HepG2 (cell line): ENCODE results near the gene ANKRD27. TPM values are rescaled to one million over a fixed set of nuclear protein-coding genes. Genes with fewer than 3 reads are reported as not detected.
A peak's percentile ranks its signal among the peaks of the same experiment; 100 is the strongest.

ENCODE experiments used
- ARID3A ChIP-seq: IDR thresholded peaks from 2 replicates; pipeline ENCODE4 v1.6.1; 2012; ENCODE audit warnings: low read depth, low read length, improper control_type of control experiment
- ARNT ChIP-seq: fragments of 450-650 bp; IDR thresholded peaks from 2 replicates; pipeline ENCODE4 v1.6.1; 2017
- CENPT ChIP-seq: sonication (generic); formaldehyde crosslinking; IDR thresholded peaks from 2 replicates; pipeline ENCODE4 v1.8.0; 2022; ENCODE audit warnings: low read depth, mild to moderate bottlenecking, moderate library complexity, missing genetic modification reagents
- ESRRA ChIP-seq: sonication (generic); formaldehyde crosslinking; IDR thresholded peaks from 2 replicates; pipeline ENCODE4 v1.5.1; 2020; ENCODE audit warnings: mild to moderate bottlenecking, low read depth, missing genetic modification reagents
- HNRNPK ChIP-seq: fragments of 200-400 bp; formaldehyde crosslinking; IDR thresholded peaks from 2 replicates; pipeline ENCODE4 v1.6.1; 2018; ENCODE audit warnings: low read length, low read depth, moderate library complexity, mild to moderate bottlenecking; ENCODE audit not compliant: poor library complexity, severe bottlenecking
- LCORL ChIP-seq, 2 experiments: fragments of 450-650 bp in 1 of 2; sonication (generic) in 1 of 2; formaldehyde crosslinking in 1 of 2; IDR thresholded peaks; 2 replicates each; pipeline versions ENCODE4 v1.5.0 to v1.6.1; 2017 to 2020; ENCODE audit warnings: antibody characterized with exemption in 1 of 2, missing genetic modification reagents in 1 of 2
- MYC ChIP-seq: sonication (generic); formaldehyde crosslinking; IDR thresholded peaks from 2 replicates; pipeline ENCODE4 v1.9.0; 2021; ENCODE audit warnings: missing genetic modification reagents, borderline replicate concordance
- NCOA5 ChIP-seq: sonication (generic); formaldehyde crosslinking; IDR thresholded peaks from 2 replicates; pipeline ENCODE4 v1.4.0; 2020; ENCODE audit warnings: missing genetic modification reagents
- NFYB ChIP-seq: sonication (generic); formaldehyde crosslinking; IDR thresholded peaks from 2 replicates; pipeline ENCODE4 v1.4.0; 2020; ENCODE audit warnings: missing genetic modification reagents
- ONECUT2 ChIP-seq: sonication (generic); formaldehyde crosslinking; IDR thresholded peaks from 2 replicates; pipeline ENCODE4 v1.4.0; 2020; ENCODE audit warnings: missing genetic modification reagents
- RAD21 ChIP-seq: fragments of 450-650 bp; formaldehyde crosslinking; IDR thresholded peaks from 2 replicates; pipeline ENCODE4 v1.5.0; 2020; ENCODE audit warnings: mild to moderate bottlenecking
- SRY ChIP-seq: sonication (generic); formaldehyde crosslinking; IDR thresholded peaks from 2 replicates; pipeline ENCODE4 v1.8.0; 2022; ENCODE audit warnings: mild to moderate bottlenecking, missing genetic modification reagents
- TEAD2 ChIP-seq: sonication (generic); formaldehyde crosslinking; IDR thresholded peaks from 2 replicates; pipeline ENCODE4 v1.9.0; 2021; ENCODE audit warnings: missing genetic modification reagents
- TRAFD1 ChIP-seq: sonication (generic); formaldehyde crosslinking; IDR thresholded peaks from 2 replicates; pipeline ENCODE4 v1.5.1; 2020; ENCODE audit warnings: missing genetic modification reagents, mild to moderate bottlenecking, borderline replicate concordance
- ZBTB39 ChIP-seq: sonication (generic); formaldehyde crosslinking; IDR thresholded peaks from 2 replicates; pipeline ENCODE4 v1.5.0; 2020; ENCODE audit warnings: missing genetic modification reagents
- ZFP37 ChIP-seq: sonication (generic); formaldehyde crosslinking; IDR thresholded peaks from 2 replicates; pipeline ENCODE4 v1.4.0; 2020; ENCODE audit warnings: missing genetic modification reagents, borderline replicate concordance
- ZNF335 ChIP-seq: sonication (generic); formaldehyde crosslinking; IDR thresholded peaks from 2 replicates; pipeline ENCODE4 v1.4.0; 2020; ENCODE audit warnings: missing genetic modification reagents
- ZNF546 ChIP-seq: sonication (generic); formaldehyde crosslinking; conservative IDR thresholded peaks from 2 replicates; pipeline ENCODE4 v1.8.1; 2023; ENCODE audit warnings: mild to moderate bottlenecking, missing genetic modification reagents
- ZNF567 ChIP-seq: sonication (generic); formaldehyde crosslinking; IDR thresholded peaks from 2 replicates; pipeline ENCODE4 v1.8.1; 2023; ENCODE audit warnings: mild to moderate bottlenecking, missing genetic modification reagents, borderline replicate concordance
- ZNF605 ChIP-seq: sonication (generic); formaldehyde crosslinking; IDR thresholded peaks from 2 replicates; pipeline ENCODE4 v1.8.0; 2022; ENCODE audit warnings: mild to moderate bottlenecking, missing genetic modification reagents
- ZNF788 ChIP-seq: sonication (generic); formaldehyde crosslinking; IDR thresholded peaks from 2 replicates; pipeline ENCODE4 v1.5.0; 2020; ENCODE audit warnings: mild to moderate bottlenecking, missing genetic modification reagents, borderline replicate concordance
- ZSCAN9 ChIP-seq: IDR thresholded peaks from 2 replicates; pipeline ENCODE4 v1.6.1; 2016; ENCODE audit warnings: borderline replicate concordance
- polyA plus RNA-seq, 8 experiments: library from polyadenylated mRNA; depleted of rRNA in 3 of 8; stranded (reverse) in 7 of 8; unstranded in 1 of 8; fragments of >200 nt; fragmentation: Illumina TruSeq in 4 of 8; extraction: Trizol in 4 of 8; gene quantifications; 2 replicates each; pipeline versions ENCODE4 v1.2.1 to v1.2.3, GENCODE V29; 2011 to 2016; ENCODE audit warnings: low read depth in 4 of 8, missing spikeins in 1 of 8, mixed read lengths in 1 of 8; ENCODE audit not compliant: insufficient read depth in 1 of 8
- total RNA-seq, 5 experiments: library from RNA; depleted of rRNA; stranded (reverse); fragments of >200 nt; fragmentation: Illumina TruSeq; extraction: Trizol; gene quantifications; 2 replicates each; pipeline ENCODE4 v1.2.3, GENCODE V29; 2016; ENCODE audit warnings: low read depth in 1 of 5

ANKRD27 gene
- total and polyA plus RNA-seq, 2 of the 13 experiments (the other 11 are each of a cell fraction or from before 2014, with no cell fraction given): 22.2 to 23.7 TPM

- TF ChIP-seq ZNF335 (CRISPR knock-in tag) (no peak), ZFP37 (CRISPR knock-in tag) (no peak), ARNT (no peak), TEAD2 (CRISPR knock-in tag) (no peak), ESRRA (CRISPR knock-in tag) (peak; percentile 53; the same call in 1 of the 2 replicates), MYC (peak; percentile 85), ZNF567 (CRISPR knock-in tag) (0 out of 2 replicates have a peak, but pooled peaks have one; percentile 49), ZNF605 (CRISPR knock-in tag) (no peak), TRAFD1 (CRISPR knock-in tag) (no peak), ZBTB39 (CRISPR knock-in tag) (no peak; the same call in 1 of the 2 replicates), NCOA5 (CRISPR knock-in tag) (no peak), NFYB (no peak), CENPT (CRISPR knock-in tag) (no peak), ONECUT2 (no peak), ZNF788 (peak; percentile 77), ZSCAN9 (CRISPR knock-in tag) (no peak), ARID3A (no peak), ZNF546 (CRISPR knock-in tag) (no peak), LCORL (IDR thresholded peaks at IDR 0.05) (no peak), LCORL (CRISPR knock-in tag; IDR thresholded peaks at IDR 0.05) (0 out of 2 replicates have a peak, but pooled peaks have one; percentile 47), RAD21 (CRISPR knock-in tag) (no peak), HNRNPK (no peak), SRY (CRISPR knock-in tag) (no peak)
These were observed 93.9 kb downstream of the ANKRD27 start, which contains the start of gene PDCD5 (continued) for GRCh38 chr19:32580901-32581704.
